SU-DHL-6 (cell line): Measurements from ENCODE around the gene GPR107.

Experiments used
- H2AFZ ChIP-seq: fragments of 200-600 bp; sonication (generic); 2 replicates; pipeline ENCODE4 v1.6.1; 2014; ENCODE audit warnings: low read depth, mild to moderate bottlenecking, moderate library complexity, mixed read lengths, antibody characterized with exemption, low read length; ENCODE audit not compliant: severe bottlenecking
- H3F3A ChIP-seq: fragments of 200-600 bp; shearing (Covaris generic); 2 replicates; pipeline ENCODE4 v1.6.0; 2016; ENCODE audit warnings: antibody characterized with exemption, mild to moderate bottlenecking; ENCODE audit not compliant: insufficient read depth
- H3K27ac ChIP-seq: fragments of 200-600 bp; sonication (generic); 2 replicates; pipeline ENCODE4 v1.5.1; 2016; ENCODE audit warnings: low read depth, mild to moderate bottlenecking, low read length, moderate library complexity, mixed read lengths
- H3K27me3 ChIP-seq: fragments of 200-600 bp; sonication (generic), shearing (Covaris generic); 2 replicates; pipeline ENCODE4 v1.6.0; 2014; ENCODE audit warnings: mild to moderate bottlenecking, low read length
- H3K36me3 ChIP-seq: fragments of 200-600 bp; sonication (generic); 2 replicates; pipeline ENCODE4 v1.6.1; 2014; ENCODE audit warnings: mild to moderate bottlenecking, low read length, mixed read lengths
- H3K4me2 ChIP-seq: fragments of 300-600, 200-600 bp; shearing (Covaris generic), sonication (generic); 2 replicates; pipeline ENCODE4 v1.6.0; 2014; ENCODE audit warnings: low read length, low read depth, mild to moderate bottlenecking; ENCODE audit not compliant: poor library complexity, severe bottlenecking
- H3K4me3 ChIP-seq: fragments of 200-600 bp; sonication (generic); 2 replicates; pipeline ENCODE4 v1.5.1; 2014; ENCODE audit warnings: antibody characterized with exemption, low read length, mild to moderate bottlenecking, mixed read lengths; ENCODE audit not compliant: insufficient read depth, poor library complexity, severe bottlenecking
- H3K79me2 ChIP-seq: fragments of 200-600 bp; sonication (generic); 2 replicates; pipeline ENCODE4 v1.6.1; 2014; ENCODE audit warnings: mild to moderate bottlenecking, low read length, moderate library complexity; ENCODE audit not compliant: insufficient read depth
- H3K9ac ChIP-seq: fragments of 200-600 bp; sonication (generic); 2 replicates; pipeline ENCODE4 v1.7.0; 2014; ENCODE audit warnings: mild to moderate bottlenecking, low read length
- H3K9me2 ChIP-seq: fragments of 200-600 bp; sonication (generic); replicated peaks from 2 replicates; pipeline ENCODE4 v1.6.1; 2014; ENCODE audit warnings: low read length; ENCODE audit not compliant: insufficient read depth
- H3K9me3 ChIP-seq: fragments of 200-600 bp; sonication (generic); 2 replicates; pipeline ENCODE4 v1.6.1; 2014; ENCODE audit warnings: low read length, mixed read lengths; ENCODE audit not compliant: insufficient read depth
- H4K20me1 ChIP-seq: fragments of 200-600 bp; sonication (generic); 2 replicates; pipeline ENCODE4 v1.6.1; 2014; ENCODE audit warnings: low read depth, mild to moderate bottlenecking, antibody characterized with exemption, low read length, moderate library complexity, mixed read lengths
- CTCF ChIP-seq: fragments of 200-600 bp; sonication (generic); IDR thresholded peaks from one replicate; pipeline ENCODE4 v1.5.1; 2017; ENCODE audit warnings: antibody characterized with exemption, mild to moderate bottlenecking, low read length, moderate library complexity; ENCODE audit not compliant: insufficient read depth, poor library complexity, severe bottlenecking
- EZH2phosphoT487 ChIP-seq: fragments of 200-600 bp; sonication (generic), shearing (Covaris generic); conservative IDR thresholded peaks from 2 replicates; pipeline ENCODE4 v1.6.1; 2018; ENCODE audit warnings: mild to moderate bottlenecking, antibody characterized with exemption, low read length, moderate library complexity, mixed read lengths

Gene GPR107

DNA sequence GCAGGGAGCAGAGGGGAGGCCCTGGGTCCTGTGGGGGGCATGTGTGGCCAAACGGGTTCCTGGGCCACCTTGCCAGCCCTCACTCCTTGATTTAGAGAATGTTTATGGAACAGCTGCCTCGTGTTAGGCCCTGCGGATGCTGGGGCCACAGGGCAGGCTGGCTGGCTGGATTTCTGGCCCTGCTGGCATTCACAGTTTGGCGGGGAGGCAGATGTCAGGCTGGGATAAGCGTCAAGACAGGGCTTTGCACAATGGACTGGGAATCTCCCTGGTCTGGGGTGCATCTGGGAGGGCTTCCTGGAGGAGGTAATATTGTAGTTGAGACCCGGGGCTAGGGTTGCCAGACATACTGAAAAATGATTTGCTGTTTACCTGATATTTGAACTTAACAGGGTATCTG lies 132.3 kb downstream of the GPR107 start:
- no peaks in the 10 kb centered on the region for H4K20me1 ChIP-seq
- no peak overlapping the region for H3K27ac ChIP-seq
- H2AFZ ChIP-seq: no peak overlapping the region
- no peaks in the 10 kb centered on the region for H3K9me3 ChIP-seq
- no peaks in the 10 kb centered on the region for H3K79me2 ChIP-seq
- no peaks in the 10 kb centered on the region for H3F3A ChIP-seq
- TF ChIP-seq CTCF: no peak
- TF ChIP-seq EZH2phosphoT487: no peak
- H3K4me3 ChIP-seq: no peak overlapping the region
- H3K9ac ChIP-seq: no peak overlapping the region
- H3K27me3 ChIP-seq: no peaks in the 10 kb centered on the region
- H3K36me3 ChIP-seq: no peaks in the 10 kb centered on the region
- H3K4me2 ChIP-seq: no peak overlapping the region
- no peaks in the 10 kb centered on the region for H3K9me2 ChIP-seq

- no peaks in the 10 kb centered on the region for H3K79me2 ChIP-seq
- no peak overlapping the region for H3K9ac ChIP-seq
- no peak for TF ChIP-seq CTCF
- no peak for TF ChIP-seq EZH2phosphoT487
- no peak overlapping the region for H3K4me2 ChIP-seq
- no peaks in the 10 kb centered on the region for H3K27me3 ChIP-seq
- no peak overlapping the region for H2AFZ ChIP-seq
- no peaks in the 10 kb centered on the region for H3K9me2 ChIP-seq
- H3F3A ChIP-seq: no peaks in the 10 kb centered on the region
- no peaks in the 10 kb centered on the region for H3K9me3 ChIP-seq
- H3K36me3 ChIP-seq: no peaks in the 10 kb centered on the region
- H4K20me1 ChIP-seq: no peaks in the 10 kb centered on the region
- no peak overlapping the region for H3K27ac ChIP-seq
- no peak overlapping the region for H3K4me3 ChIP-seq
Observed at GRCh38 chr9:130186839-130187522, 133.3 kb downstream of the GPR107 start.

GRCh38 chr9:130187523-130187846 lies 133.8 kb downstream of the GPR107 start:
- Histone ChIP-seq H2AFZ (no peak overlapping the region), H3F3A (no peaks in the 10 kb centered on the region), H3K9me3 (no peaks in the 10 kb centered on the region), H3K9ac (no peak overlapping the region), H3K9me2 (no peaks in the 10 kb centered on the region), H4K20me1 (no peaks in the 10 kb centered on the region), H3K27ac (no peak overlapping the region), H3K27me3 (no peaks in the 10 kb centered on the region), H3K36me3 (no peaks in the 10 kb centered on the region), H3K79me2 (no peaks in the 10 kb centered on the region), H3K4me3 (no peak overlapping the region), H3K4me2 (no peak overlapping the region)
- TF ChIP-seq CTCF: no peak
- no peak for TF ChIP-seq EZH2phosphoT487
